Panc1 (cell line): ENCODE results near the gene PCDHGA12. TPM values are rescaled to one million over a fixed set of nuclear protein-coding genes. Genes with fewer than 3 reads are reported as not detected.

ENCODE experiments used
- ATAC-seq: fragments of 200-7000 bp; cut with Tn5 transposase; 2 replicates; pipeline ENCODE4 v1.9.1; 2020; ENCODE audit warnings: mild to moderate bottlenecking, moderate library complexity
- BruUV-seq: library from RNA; stranded (reverse); fragments of 400-500 nt; replicated peaks from 2 replicates; lab custom pipeline; 2021; lab: Mats Ljungman, UMichigan
- CTCF ChIA-PET: fragments of 300-600 bp; sonication (Branson Sonifier 250); formaldehyde crosslinking; loops from one replicate; lab custom pipeline; 2022; ENCODE audit warnings: antibody characterized with exemption; lab: Charles Lee
- POLR2A ChIA-PET: fragments of 300-600 bp; sonication (Branson Sonifier 250); formaldehyde crosslinking; loops from one replicate; lab custom pipeline; 2022; ENCODE audit warnings: antibody characterized with exemption; lab: Charles Lee
- DNase-seq: peaks from one replicate; pipeline ENCODE4 v3.0.0-alpha.2; 2010; ENCODE audit warnings: low read depth, low spot score
- H3K27ac ChIP-seq: 2 replicates; pipeline ENCODE4 v1.5.1; 2011; ENCODE audit warnings: mild to moderate bottlenecking, low read length, inconsistent platforms
- H3K27me3 ChIP-seq: fragments of 200-500 bp; sonication (Bioruptor generic); 2 replicates; pipeline ENCODE4 v1.6.0; 2014; ENCODE audit warnings: low read length, inconsistent platforms; ENCODE audit not compliant: control insufficient read depth, insufficient read depth
- H3K36me3 ChIP-seq: fragments of 200-500 bp; sonication (Bioruptor generic); 2 replicates; pipeline ENCODE4 v1.5.1; 2014; ENCODE audit warnings: inconsistent platforms, mild to moderate bottlenecking, low read length, moderate library complexity; ENCODE audit not compliant: control insufficient read depth, insufficient read depth
- H3K4me1 ChIP-seq: 2 replicates; pipeline ENCODE4 v1.5.1; 2011; ENCODE audit warnings: inconsistent platforms, mild to moderate bottlenecking, low read length, moderate library complexity; ENCODE audit not compliant: control insufficient read depth, insufficient read depth
- H3K4me3 ChIP-seq, 2 experiments: 2 replicates each; pipeline ENCODE4 v1.5.1; 2011 to 2012; ENCODE audit warnings: low read depth in 2 of 2, low read length in 2 of 2, mild to moderate bottlenecking in 2 of 2, inconsistent platforms in 1 of 2, moderate library complexity in 1 of 2
- H3K9me3 ChIP-seq: fragments of 200-500 bp; sonication (Bioruptor generic); 2 replicates; pipeline ENCODE4 v1.5.1; 2014; ENCODE audit warnings: low read depth, mild to moderate bottlenecking, inconsistent platforms, low read length, moderate library complexity; ENCODE audit not compliant: control insufficient read depth, insufficient read depth
- POLR2AphosphoS5 ChIP-seq: IDR thresholded peaks from 2 replicates; pipeline ENCODE4 v1.6.1; 2012; ENCODE audit warnings: mild to moderate bottlenecking, low read depth, low read length, moderate library complexity
- SIN3A ChIP-seq: IDR thresholded peaks from 2 replicates; pipeline ENCODE4 v1.6.1; 2012; ENCODE audit warnings: low read depth, mild to moderate bottlenecking, low read length, moderate library complexity, borderline replicate concordance; ENCODE audit not compliant: insufficient read depth
- TCF7L2 ChIP-seq: IDR thresholded peaks from 2 replicates; pipeline ENCODE4 v1.6.1; 2011; ENCODE audit warnings: mild to moderate bottlenecking, low read depth, low read length, inconsistent platforms
- in situ Hi-C: cut with HindIII; loops from 2 replicates; pipeline ENCODE4 v1.10.0; 2016; ENCODE audit warnings: low sequenced_read_pairs, low pct_unique_long_range_greater_than_20kb
- intact Hi-C: fragments of 100-400 bp; cut with micrococcal nuclease; formaldehyde crosslinking; loops from one replicate; pipeline ENCODE4 v1.10.0; 2022; ENCODE audit not compliant: unreplicated experiment
- total RNA-seq: library from RNA; stranded (reverse); gene quantifications from one replicate; pipeline ENCODE4 v1.2.1, GENCODE V29; 2021; ENCODE audit not compliant: unreplicated experiment
- TF ChIP-seq, protein P1 (sequence below): fragments of 450-650 bp; IDR thresholded peaks from 2 replicates; pipeline ENCODE4 v1.5.1; 2017; ENCODE audit warnings: mild to moderate bottlenecking
- TF ChIP-seq, protein P2 (sequence below), 2 experiments: IDR thresholded peaks; 2 replicates each; pipeline ENCODE4 v1.6.1; 2011 to 2012; ENCODE audit warnings: low read depth in 2 of 2, control low read depth in 1 of 2, low read length in 1 of 2, mild to moderate bottlenecking in 1 of 2, moderate library complexity in 1 of 2; ENCODE audit not compliant: insufficient read depth in 1 of 2

PCDHGA12 gene
- total RNA-seq, 1 experiment from 2014 or later: 0.21 TPM

DNA sequence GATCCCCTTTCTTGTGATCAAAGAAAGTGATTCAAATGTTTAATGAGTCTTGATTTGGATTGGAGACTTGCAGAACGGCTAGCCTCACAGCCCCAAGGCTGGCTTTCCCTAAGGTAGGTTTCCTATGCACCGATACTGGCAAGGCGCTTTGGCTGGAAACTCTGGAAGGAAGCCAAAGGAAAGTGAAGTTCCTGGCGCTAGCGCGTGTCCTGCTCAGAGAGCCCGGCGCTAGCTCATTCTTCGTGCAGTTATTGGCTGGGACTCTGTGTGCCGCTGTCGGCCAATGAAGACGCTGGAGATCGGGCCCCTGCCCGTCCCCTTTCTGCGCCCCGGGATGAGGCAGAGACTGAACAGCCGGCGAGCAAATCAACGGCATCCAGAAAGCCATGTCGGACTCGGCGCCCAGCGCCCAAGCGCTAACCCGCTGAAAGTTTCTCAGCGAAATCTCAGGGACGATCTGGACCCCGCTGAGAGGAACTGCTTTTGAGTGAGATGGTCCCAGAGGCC lies 45.4 kb downstream of the PCDHGA12 start, which contains the start of gene PCDHGC3:
TSS of gene PCDHGC3 (plus strand) at position 342 of the 507 bp plus-strand sequence. CDS start at position 493, 151 bp downstream.
- in situ Hi-C loops (no loop called here), intact Hi-C loops (loop anchor here (2.0 kb wide), 1 partner anchor 49 kb away; no protein-coding TSS in a partner anchor)
- Histone ChIP-seq H3K4me3 (peak within 1 kb of the TSS; percentile 90 to 93), H3K27me3 (no peaks in the 10 kb centered on the region), H3K4me1 (peaks cover 12% of the 10 kb centered on the region), H3K9me3 (no peaks in the 10 kb centered on the region), H3K36me3 (no peaks in the 10 kb centered on the region), H3K27ac (peak within 1 kb of the TSS; percentile 89)
- POLR2A ChIA-PET: interaction anchor here (1.2 kb wide), 1 partner anchor 17 kb away, joined by 4 read pairs; no protein-coding TSS in a partner anchor
- no TSS peak for BruUV-seq
- DNase-seq (peak; percentile 74), ATAC-seq (peak; percentile 99)
- TF ChIP-seq, protein P1, sequence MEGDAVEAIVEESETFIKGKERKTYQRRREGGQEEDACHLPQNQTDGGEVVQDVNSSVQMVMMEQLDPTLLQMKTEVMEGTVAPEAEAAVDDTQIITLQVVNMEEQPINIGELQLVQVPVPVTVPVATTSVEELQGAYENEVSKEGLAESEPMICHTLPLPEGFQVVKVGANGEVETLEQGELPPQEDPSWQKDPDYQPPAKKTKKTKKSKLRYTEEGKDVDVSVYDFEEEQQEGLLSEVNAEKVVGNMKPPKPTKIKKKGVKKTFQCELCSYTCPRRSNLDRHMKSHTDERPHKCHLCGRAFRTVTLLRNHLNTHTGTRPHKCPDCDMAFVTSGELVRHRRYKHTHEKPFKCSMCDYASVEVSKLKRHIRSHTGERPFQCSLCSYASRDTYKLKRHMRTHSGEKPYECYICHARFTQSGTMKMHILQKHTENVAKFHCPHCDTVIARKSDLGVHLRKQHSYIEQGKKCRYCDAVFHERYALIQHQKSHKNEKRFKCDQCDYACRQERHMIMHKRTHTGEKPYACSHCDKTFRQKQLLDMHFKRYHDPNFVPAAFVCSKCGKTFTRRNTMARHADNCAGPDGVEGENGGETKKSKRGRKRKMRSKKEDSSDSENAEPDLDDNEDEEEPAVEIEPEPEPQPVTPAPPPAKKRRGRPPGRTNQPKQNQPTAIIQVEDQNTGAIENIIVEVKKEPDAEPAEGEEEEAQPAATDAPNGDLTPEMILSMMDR: peak; percentile 65
- TF ChIP-seq POLR2AphosphoS5: no peak
- TF ChIP-seq SIN3A: no peak
- TF ChIP-seq, protein P2, sequence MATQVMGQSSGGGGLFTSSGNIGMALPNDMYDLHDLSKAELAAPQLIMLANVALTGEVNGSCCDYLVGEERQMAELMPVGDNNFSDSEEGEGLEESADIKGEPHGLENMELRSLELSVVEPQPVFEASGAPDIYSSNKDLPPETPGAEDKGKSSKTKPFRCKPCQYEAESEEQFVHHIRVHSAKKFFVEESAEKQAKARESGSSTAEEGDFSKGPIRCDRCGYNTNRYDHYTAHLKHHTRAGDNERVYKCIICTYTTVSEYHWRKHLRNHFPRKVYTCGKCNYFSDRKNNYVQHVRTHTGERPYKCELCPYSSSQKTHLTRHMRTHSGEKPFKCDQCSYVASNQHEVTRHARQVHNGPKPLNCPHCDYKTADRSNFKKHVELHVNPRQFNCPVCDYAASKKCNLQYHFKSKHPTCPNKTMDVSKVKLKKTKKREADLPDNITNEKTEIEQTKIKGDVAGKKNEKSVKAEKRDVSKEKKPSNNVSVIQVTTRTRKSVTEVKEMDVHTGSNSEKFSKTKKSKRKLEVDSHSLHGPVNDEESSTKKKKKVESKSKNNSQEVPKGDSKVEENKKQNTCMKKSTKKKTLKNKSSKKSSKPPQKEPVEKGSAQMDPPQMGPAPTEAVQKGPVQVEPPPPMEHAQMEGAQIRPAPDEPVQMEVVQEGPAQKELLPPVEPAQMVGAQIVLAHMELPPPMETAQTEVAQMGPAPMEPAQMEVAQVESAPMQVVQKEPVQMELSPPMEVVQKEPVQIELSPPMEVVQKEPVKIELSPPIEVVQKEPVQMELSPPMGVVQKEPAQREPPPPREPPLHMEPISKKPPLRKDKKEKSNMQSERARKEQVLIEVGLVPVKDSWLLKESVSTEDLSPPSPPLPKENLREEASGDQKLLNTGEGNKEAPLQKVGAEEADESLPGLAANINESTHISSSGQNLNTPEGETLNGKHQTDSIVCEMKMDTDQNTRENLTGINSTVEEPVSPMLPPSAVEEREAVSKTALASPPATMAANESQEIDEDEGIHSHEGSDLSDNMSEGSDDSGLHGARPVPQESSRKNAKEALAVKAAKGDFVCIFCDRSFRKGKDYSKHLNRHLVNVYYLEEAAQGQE (IDR thresholded peaks at IDR 0.05; ENCODE audit: insufficient read depth in 1 of 2, low read depth in 2 of 2, low read length in 1 of 2): no peak
- peak; percentile 22; the same call in 1 of the 2 replicates for TF ChIP-seq TCF7L2
- CTCF ChIA-PET: interaction anchor here (0.5 to 1.8 kb wide), 11 partner anchors 9 to 323 kb away, joined by 3 to 12 read pairs (median 5); partner anchors contain the start of genes PCDHGA10 and PCDHGB7

DNA sequence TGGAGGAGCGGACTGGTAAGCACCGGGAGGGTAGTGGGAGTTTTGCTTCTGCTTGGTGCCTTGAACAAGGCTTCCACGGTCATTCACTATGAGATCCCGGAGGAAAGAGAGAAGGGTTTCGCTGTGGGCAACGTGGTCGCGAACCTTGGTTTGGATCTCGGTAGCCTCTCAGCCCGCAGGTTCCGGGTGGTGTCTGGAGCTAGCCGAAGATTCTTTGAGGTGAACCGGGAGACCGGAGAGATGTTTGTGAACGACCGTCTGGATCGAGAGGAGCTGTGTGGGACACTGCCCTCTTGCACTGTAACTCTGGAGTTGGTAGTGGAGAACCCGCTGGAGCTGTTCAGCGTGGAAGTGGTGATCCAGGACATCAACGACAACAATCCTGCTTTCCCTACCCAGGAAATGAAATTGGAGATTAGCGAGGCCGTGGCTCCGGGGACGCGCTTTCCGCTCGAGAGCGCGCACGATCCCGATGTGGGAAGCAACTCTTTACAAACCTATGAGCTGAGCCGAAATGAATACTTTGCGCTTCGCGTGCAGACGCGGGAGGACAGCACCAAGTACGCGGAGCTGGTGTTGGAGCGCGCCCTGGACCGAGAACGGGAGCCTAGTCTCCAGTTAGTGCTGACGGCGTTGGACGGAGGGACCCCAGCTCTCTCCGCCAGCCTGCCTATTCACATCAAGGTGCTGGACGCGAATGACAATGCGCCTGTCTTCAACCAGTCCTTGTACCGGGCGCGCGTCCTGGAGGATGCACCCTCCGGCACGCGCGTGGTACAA lies 46.0 kb downstream of the PCDHGA12 start:
- H3K9me3 ChIP-seq: no peaks in the 10 kb centered on the region
- ATAC-seq: peak; percentile 73
- TF ChIP-seq TCF7L2 (no peak), POLR2AphosphoS5 (no peak), SIN3A (peak; percentile 36; the same call in 1 of the 2 replicates)
- TF ChIP-seq, protein P2 (IDR thresholded peaks at IDR 0.05; ENCODE audit: insufficient read depth in 1 of 2, low read depth in 2 of 2, low read length in 1 of 2): 0 out of 4 replicates have a peak, but pooled peaks of 1 of the 2 experiments have one; percentile 9
- TF ChIP-seq, protein P1: no peak
- no peaks in the 10 kb centered on the region for H3K36me3 ChIP-seq
- POLR2A ChIA-PET: interaction anchor here (0.6 to 1.2 kb wide), 2 partner anchors 10 to 16 kb away, joined by 4 to 6 read pairs; no protein-coding TSS in a partner anchor
- peak overlapping the region; percentile 90 to 93 for H3K4me3 ChIP-seq
- in situ Hi-C loops: no loop called here
- CTCF ChIA-PET: interaction anchor here (0.5 to 1.8 kb wide), 9 partner anchors 10 to 390 kb away, joined by 3 to 12 read pairs (median 5); partner anchors contain the start of genes PCDHGA10 and PCDHGB7
- peak; percentile 18 for DNase-seq
- peaks cover 12% of the 10 kb centered on the region for H3K4me1 ChIP-seq
- no peaks in the 10 kb centered on the region for H3K27me3 ChIP-seq
- intact Hi-C loops: no loop called here
- TSS peak; percentile 75 for BruUV-seq
- H3K27ac ChIP-seq: peak overlapping the region; percentile 89
